ENCODE measurements around the gene GABRR2. TPM values are rescaled to one million over a fixed set of nuclear protein-coding genes. Genes with fewer than 3 reads are reported as not detected.
"Not testable (repeated sequence)": the region's sequence is repeated elsewhere in the genome, so short reads cannot be mapped to it uniquely, and the experiment has no call there.

Gene GABRR2
- total and polyA plus RNA-seq, 10 of the 15 experiments (the other 5 are each of a cell fraction or from before 2014, with no cell fraction given), result 0.16 to 0.72 (median 0.32) TPM; not detected in 2

DNA sequence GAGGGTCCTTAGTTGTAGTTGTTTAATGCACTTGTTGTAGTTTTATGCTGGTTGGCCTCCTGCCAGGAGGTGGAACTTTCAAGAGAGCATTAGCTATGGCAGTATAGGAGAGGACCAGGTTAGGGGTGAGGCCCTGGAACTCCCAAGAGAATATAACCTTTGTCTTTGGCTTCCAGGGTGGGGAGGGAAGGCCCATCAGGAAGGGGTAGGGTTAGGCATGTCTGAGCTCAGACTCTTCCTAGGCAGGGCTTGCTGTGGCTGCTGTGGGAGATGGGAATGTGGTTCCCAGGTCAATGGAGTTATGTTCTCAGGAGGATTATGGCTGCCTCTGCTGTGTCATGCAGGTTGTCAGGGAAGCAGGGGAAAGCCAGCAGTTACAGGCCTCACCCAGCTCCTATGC is 77.9 kb downstream of the GABRR2 start:
- H4K20me1 ChIP-seq (ENCODE audit: control insufficient read depth, insufficient read depth), result no peaks in the 10 kb centered on the region
- no peak overlapping the region for H3K4me3 ChIP-seq
- no peaks in the 10 kb centered on the region for H3K4me1 ChIP-seq (ENCODE audit: control insufficient read depth, insufficient read depth, low read length)
- no peaks in the 10 kb centered on the region for H3K27me3 ChIP-seq (replicated peaks in 1 of 2; ENCODE audit: control insufficient read depth in 2 of 2, insufficient read depth in 2 of 2, low read length in 1 of 2)
- BruUV-seq (replicated peaks), result no TSS peak
- no peak for FAIRE-seq
- intact Hi-C loops (cut with micrococcal nuclease; ENCODE audit: unreplicated experiment), result no loop called here
- H3K36me3 ChIP-seq (ENCODE audit: control insufficient read depth in 2 of 2, insufficient read depth in 2 of 2, low read length in 1 of 2), result no peaks in the 10 kb centered on the region
- H2AFZ ChIP-seq (ENCODE audit: control insufficient read depth, low read depth, low read length), result no peak overlapping the region
- H3K9me3 ChIP-seq (replicated peaks; ENCODE audit: control insufficient read depth, insufficient read depth, low read length), result no peaks in the 10 kb centered on the region; the same call in 2 of the 3 replicates
- no peaks in the 10 kb centered on the region for H3K79me2 ChIP-seq (ENCODE audit: control insufficient read depth, insufficient read depth, low read length)
- CTCF ChIA-PET, result interaction anchor here (0.9 kb wide), 1 partner anchor 254 kb away, joined by 3 read pairs; no protein-coding TSS in a partner anchor
- DNase-seq (ENCODE audit: low read depth, low spot score), result no peak
- SMC1A ChIA-PET (ENCODE audit: uncharacterized antibody, unreplicated experiment), result no interaction called here
- H3K9ac ChIP-seq (ENCODE audit: control insufficient read depth, insufficient read depth, low read length), result no peak overlapping the region
- in situ Hi-C loops (cut with MboI), result no loop called here
- POLR2A ChIA-PET, result no interaction called here
- H3K27ac ChIP-seq (ENCODE audit: control insufficient read depth, insufficient read depth), result no peak overlapping the region
- RAD21 ChIA-PET (ENCODE audit: unreplicated experiment), result no interaction called here
- ATAC-seq, result no peak
- H3K4me2 ChIP-seq (ENCODE audit: control insufficient read depth, insufficient read depth), result no peak overlapping the region
- no peak for TF ChIP-seq ESRRA (IDR thresholded peaks at IDR 0.05; ENCODE audit: low read length)
- TF ChIP-seq ZBTB33 (IDR thresholded peaks at IDR 0.05), result no peak
- TF ChIP-seq LARP7 (IDR thresholded peaks at IDR 0.05), result no peak
- TF ChIP-seq JUNB (IDR thresholded peaks at IDR 0.05), result no peak
- TF ChIP-seq TARDBP (IDR thresholded peaks at IDR 0.05; ENCODE audit: borderline replicate concordance), result no peak
- no peak for TF ChIP-seq SREBF2 (IDR thresholded peaks at IDR 0.05; ENCODE audit: low read length)
- TF ChIP-seq HCFC1 (IDR thresholded peaks at IDR 0.05; ENCODE audit: low read length), result no peak
- TF ChIP-seq FOS (IDR thresholded peaks at IDR 0.05; ENCODE audit: borderline replicate concordance, extremely low read depth, insufficient read length), result no peak
- TF ChIP-seq NFYA (IDR thresholded peaks at IDR 0.05; ENCODE audit: borderline replicate concordance, low read depth, low read length), result no peak
- TF ChIP-seq CHD4 (IDR thresholded peaks at IDR 0.05), result no peak
- TF ChIP-seq NR2C2 (IDR thresholded peaks at IDR 0.05; ENCODE audit: borderline replicate concordance, control insufficient read depth, insufficient read length, low read depth), result no peak
- TF ChIP-seq IRF3 (IDR thresholded peaks at IDR 0.05), result no peak
- TF ChIP-seq, protein P1, sequence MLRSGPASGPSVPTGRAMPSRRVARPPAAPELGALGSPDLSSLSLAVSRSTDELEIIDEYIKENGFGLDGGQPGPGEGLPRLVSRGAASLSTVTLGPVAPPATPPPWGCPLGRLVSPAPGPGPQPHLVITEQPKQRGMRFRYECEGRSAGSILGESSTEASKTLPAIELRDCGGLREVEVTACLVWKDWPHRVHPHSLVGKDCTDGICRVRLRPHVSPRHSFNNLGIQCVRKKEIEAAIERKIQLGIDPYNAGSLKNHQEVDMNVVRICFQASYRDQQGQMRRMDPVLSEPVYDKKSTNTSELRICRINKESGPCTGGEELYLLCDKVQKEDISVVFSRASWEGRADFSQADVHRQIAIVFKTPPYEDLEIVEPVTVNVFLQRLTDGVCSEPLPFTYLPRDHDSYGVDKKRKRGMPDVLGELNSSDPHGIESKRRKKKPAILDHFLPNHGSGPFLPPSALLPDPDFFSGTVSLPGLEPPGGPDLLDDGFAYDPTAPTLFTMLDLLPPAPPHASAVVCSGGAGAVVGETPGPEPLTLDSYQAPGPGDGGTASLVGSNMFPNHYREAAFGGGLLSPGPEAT (IDR thresholded peaks at IDR 0.05; ENCODE audit: low read depth), result no peak
- no peak for TF ChIP-seq CREB1 (IDR thresholded peaks at IDR 0.05; ENCODE audit: low read depth)
- TF ChIP-seq ZNF207 (IDR thresholded peaks at IDR 0.05; ENCODE audit: borderline replicate concordance), result no peak
- TF ChIP-seq RCOR1 (conservative IDR thresholded peaks at IDR 0.05; ENCODE audit: low read depth, low read length), result no peak

GRCh38 chr6:89233605-89234004 is 81.5 kb downstream of the GABRR2 start:
- RAD21 ChIA-PET (ENCODE audit: unreplicated experiment), result interaction anchor here (0.7 kb wide), 1 partner anchor 138 kb away, joined by 3 read pairs; no protein-coding TSS in a partner anchor
- H3K36me3 ChIP-seq (ENCODE audit: control insufficient read depth in 2 of 2, insufficient read depth in 2 of 2, low read length in 1 of 2); H4K20me1 ChIP-seq (ENCODE audit: control insufficient read depth, insufficient read depth); DNase-seq (ENCODE audit: low read depth, low spot score); H3K79me2 ChIP-seq (ENCODE audit: control insufficient read depth, insufficient read depth, low read length); BruUV-seq (replicated peaks); H3K4me3 ChIP-seq; H3K27me3 ChIP-seq (replicated peaks in 1 of 2; ENCODE audit: control insufficient read depth in 2 of 2, insufficient read depth in 2 of 2, low read length in 1 of 2); SMC1A ChIA-PET (ENCODE audit: uncharacterized antibody, unreplicated experiment); intact Hi-C loops (cut with micrococcal nuclease; ENCODE audit: unreplicated experiment); H3K9ac ChIP-seq (ENCODE audit: control insufficient read depth, insufficient read depth, low read length); H2AFZ ChIP-seq (ENCODE audit: control insufficient read depth, low read depth, low read length); in situ Hi-C loops (cut with MboI); ATAC-seq; H3K4me1 ChIP-seq (ENCODE audit: control insufficient read depth, insufficient read depth, low read length); H3K4me2 ChIP-seq (ENCODE audit: control insufficient read depth, insufficient read depth); POLR2A ChIA-PET; H3K9me3 ChIP-seq (replicated peaks; ENCODE audit: control insufficient read depth, insufficient read depth, low read length); FAIRE-seq; H3K27ac ChIP-seq (ENCODE audit: control insufficient read depth, insufficient read depth): not testable (repeated sequence)
- CTCF ChIA-PET, result interaction anchor here (0.6 to 1.2 kb wide), 2 partner anchors 17 to 154 kb away, joined by 3 read pairs; no protein-coding TSS in a partner anchor
- 36% methylated on average over 14 of the region's 15 CpGs for WGBS (ENCODE audit: insufficient coverage, insufficient replicate concordance, low lambda C conversion rate, missing lambda C conversion rate)
